ENCODE data around the gene ITPR2. TPM values are rescaled to one million over a fixed set of nuclear protein-coding genes. Genes with fewer than 3 reads are reported as not detected.

ITPR2 gene
- total RNA-seq, 1 donor = 33.4 TPM

DNA sequence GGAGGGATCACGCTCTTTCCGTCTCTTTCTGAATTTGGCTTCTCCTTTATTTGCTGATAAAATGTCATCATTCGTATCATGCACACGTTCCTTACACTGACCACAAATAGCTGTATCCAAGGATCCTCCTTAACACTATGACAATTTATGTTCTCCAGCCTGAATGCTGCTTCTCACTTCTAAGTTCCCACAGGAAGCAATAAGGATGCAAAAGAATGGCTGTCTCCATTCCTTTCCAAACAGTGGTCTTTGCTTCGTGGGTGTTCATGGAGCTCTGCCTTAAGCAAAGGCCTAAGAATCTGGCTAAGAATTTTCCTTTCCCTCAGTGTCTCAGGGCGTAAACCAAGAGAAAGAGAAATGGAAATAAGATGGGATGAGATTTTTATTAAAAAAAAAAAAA lies 200.2 kb downstream of the ITPR2 start:
- Histone ChIP-seq H3K4me3 (ENCODE audit: low read length) (no peak overlapping the region), H3K9me3 (ENCODE audit: low read depth, low read length) (no peaks in the 10 kb centered on the region), H3K4me1 (ENCODE audit: insufficient read depth, low read length) (no peaks in the 10 kb centered on the region), H3K27me3 (ENCODE audit: insufficient read depth, low read length) (no peaks in the 10 kb centered on the region)

DNA sequence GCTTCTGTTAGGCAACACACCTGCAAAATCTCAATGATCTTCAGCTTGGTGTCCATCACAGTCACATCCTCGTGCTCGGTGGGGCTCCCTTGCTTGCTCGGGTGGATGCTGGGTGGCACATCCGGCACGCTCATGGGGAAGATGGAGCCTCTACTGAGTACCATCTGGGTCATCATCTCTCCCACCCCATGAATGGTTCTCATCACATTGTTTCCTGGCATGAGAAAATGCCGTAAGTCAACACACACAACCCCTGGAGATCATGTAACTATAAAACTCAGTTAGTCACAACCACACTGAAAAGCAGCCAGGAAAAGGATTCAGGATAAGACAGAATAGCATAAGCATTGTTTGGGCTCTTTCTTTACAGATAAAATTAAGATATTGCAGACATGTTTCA lies 201.1 kb downstream of the ITPR2 start:
- Histone ChIP-seq H3K27me3 (ENCODE audit: insufficient read depth, low read length) (no peaks in the 10 kb centered on the region), H3K4me1 (ENCODE audit: insufficient read depth, low read length) (no peaks in the 10 kb centered on the region), H3K9me3 (ENCODE audit: low read depth, low read length) (no peaks in the 10 kb centered on the region), H3K4me3 (ENCODE audit: low read length) (no peak overlapping the region)

DNA sequence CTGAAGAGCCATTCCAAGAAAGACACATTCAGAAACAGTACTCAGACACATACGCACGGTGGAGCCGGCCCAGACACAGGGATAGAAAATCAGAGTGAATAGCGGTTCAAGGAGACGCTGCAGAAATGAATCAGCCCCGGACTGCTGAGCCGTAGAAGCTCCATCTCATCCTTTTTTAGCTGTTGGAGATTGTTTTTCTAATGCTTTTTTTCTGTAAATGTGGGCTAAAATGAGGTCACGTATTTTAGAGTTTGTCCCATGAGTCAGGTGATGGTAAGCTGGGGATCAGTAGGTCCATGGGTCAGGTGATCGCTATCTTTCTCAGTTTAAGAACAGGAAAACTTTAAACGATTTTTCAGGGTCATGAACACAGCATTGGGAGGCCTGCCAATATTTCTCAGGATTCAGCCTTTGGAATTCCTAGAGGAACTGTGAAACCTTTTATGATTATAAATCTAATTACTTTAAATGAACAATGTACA lies 202.4 kb downstream of the ITPR2 start:
- Histone ChIP-seq H3K9me3 (ENCODE audit: low read depth, low read length) (no peaks in the 10 kb centered on the region), H3K4me1 (ENCODE audit: insufficient read depth, low read length) (no peaks in the 10 kb centered on the region), H3K4me3 (ENCODE audit: low read length) (no peak overlapping the region), H3K27me3 (ENCODE audit: insufficient read depth, low read length) (no peaks in the 10 kb centered on the region)

DNA sequence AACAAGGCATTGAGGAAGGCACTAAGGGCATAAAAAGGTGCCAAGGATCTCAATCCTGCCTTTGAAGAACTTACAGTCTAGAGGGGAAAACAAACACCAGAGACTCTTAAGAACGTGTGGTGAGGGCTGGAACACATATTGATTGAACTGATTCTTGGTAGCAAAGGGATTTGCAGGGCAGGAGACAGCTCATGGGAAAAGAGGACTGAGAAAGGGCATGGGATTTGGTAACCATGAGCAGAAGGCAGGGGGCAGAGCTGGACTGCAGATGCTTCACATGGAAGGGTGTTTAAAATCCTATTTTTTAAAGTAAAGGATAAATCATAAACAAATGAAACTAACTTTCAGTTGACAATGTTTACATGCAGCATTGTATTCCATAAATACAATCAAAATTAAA lies 203.1 kb downstream of the ITPR2 start:
- no peaks in the 10 kb centered on the region for H3K9me3 ChIP-seq (ENCODE audit: low read depth, low read length)
- H3K4me3 ChIP-seq (ENCODE audit: low read length) = no peak overlapping the region
- H3K4me1 ChIP-seq (ENCODE audit: insufficient read depth, low read length) = no peaks in the 10 kb centered on the region
- no peaks in the 10 kb centered on the region for H3K27me3 ChIP-seq (ENCODE audit: insufficient read depth, low read length)

DNA sequence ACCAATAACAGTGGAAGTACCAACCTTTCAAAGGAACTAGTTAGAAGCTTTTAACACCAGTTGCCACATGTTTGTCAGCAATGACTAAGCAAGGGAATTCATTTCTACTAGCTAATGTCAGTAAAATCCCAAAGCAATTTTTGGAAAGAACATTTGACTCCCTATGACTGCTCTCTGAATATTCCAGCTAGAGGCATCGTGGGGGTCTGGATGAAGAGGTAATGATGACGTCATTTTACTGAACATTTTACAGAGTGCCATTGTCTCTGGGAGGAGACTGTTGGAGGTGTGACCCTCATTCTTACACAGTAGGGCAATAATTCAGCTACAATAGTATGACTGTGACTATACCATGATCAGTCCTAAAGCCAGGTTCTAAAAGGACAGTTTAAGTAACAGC lies 204.8 kb downstream of the ITPR2 start:
- H3K4me1 ChIP-seq (ENCODE audit: insufficient read depth, low read length) = no peaks in the 10 kb centered on the region
- no peak overlapping the region for H3K4me3 ChIP-seq (ENCODE audit: low read length)
- H3K27me3 ChIP-seq (ENCODE audit: insufficient read depth, low read length) = no peaks in the 10 kb centered on the region
- H3K9me3 ChIP-seq (ENCODE audit: low read depth, low read length) = no peaks in the 10 kb centered on the region

DNA sequence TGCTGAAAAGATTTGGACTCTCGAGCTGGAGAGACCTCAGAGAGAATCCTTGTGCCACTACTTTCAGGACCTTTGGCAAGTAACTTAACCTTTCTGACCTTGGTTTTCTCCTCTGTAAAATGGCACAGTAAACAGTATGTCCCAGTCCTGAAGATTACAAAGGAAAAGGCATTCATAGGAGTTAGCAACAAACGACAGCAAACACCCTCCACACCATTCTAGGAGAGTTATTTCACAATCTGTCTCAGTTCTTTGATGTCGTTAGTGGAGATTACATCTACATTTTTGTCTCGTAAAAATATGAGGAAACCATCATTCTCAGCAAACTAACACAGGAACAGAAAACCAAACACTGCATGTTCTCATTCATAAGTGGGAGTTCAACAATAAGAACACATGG lies 205.7 kb downstream of the ITPR2 start:
- no peak overlapping the region for H3K4me3 ChIP-seq (ENCODE audit: low read length)
- H3K4me1 ChIP-seq (ENCODE audit: insufficient read depth, low read length) = no peaks in the 10 kb centered on the region
- no peaks in the 10 kb centered on the region for H3K27me3 ChIP-seq (ENCODE audit: insufficient read depth, low read length)
- H3K9me3 ChIP-seq (ENCODE audit: low read depth, low read length) = no peaks in the 10 kb centered on the region

DNA sequence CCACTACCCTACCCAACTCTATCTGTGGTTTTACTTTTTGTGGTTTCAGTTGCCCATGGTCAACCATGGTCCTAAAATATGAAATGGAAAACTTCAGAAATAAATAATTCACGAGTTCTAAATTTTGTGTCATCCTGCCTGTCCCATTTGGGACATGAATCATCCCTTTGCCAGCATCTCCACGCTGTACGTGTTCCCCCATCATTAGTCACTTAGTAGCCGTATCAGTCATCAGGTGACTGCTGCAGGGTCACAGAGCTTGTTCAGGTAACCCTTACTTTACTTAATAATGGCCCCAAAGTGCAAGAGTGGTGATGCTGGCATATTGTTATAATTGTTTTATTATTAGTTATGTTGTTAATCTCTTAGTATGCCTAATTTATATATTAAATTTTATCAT lies 209.9 kb downstream of the ITPR2 start:
- H3K9me3 ChIP-seq (ENCODE audit: low read depth, low read length) = no peaks in the 10 kb centered on the region
- H3K4me3 ChIP-seq (ENCODE audit: low read length) = no peak overlapping the region
- H3K27me3 ChIP-seq (ENCODE audit: insufficient read depth, low read length) = no peaks in the 10 kb centered on the region
- H3K4me1 ChIP-seq (ENCODE audit: insufficient read depth, low read length) = no peaks in the 10 kb centered on the region

DNA sequence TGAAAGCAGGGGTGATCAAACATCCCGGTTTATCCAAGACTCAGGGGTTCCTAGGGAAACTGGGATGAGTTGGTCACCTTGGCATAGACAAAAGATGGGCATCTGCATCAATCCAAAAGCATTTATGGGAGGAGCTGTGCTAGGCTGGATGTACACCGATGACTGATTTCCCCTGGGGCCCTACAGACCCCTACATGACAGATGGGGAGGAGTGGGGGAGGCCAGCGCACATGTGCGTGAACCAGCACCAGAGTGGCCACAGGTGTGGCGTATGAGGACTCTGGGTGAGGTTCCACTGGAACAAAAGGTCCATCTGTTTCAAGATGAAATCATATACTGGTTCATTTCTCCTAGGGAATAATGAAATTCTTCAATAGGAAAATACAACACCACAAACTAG lies 210.4 kb downstream of the ITPR2 start:
- no peak overlapping the region for H3K4me3 ChIP-seq (ENCODE audit: low read length)
- H3K4me1 ChIP-seq (ENCODE audit: insufficient read depth, low read length) = no peaks in the 10 kb centered on the region
- H3K27me3 ChIP-seq (ENCODE audit: insufficient read depth, low read length) = no peaks in the 10 kb centered on the region
- no peaks in the 10 kb centered on the region for H3K9me3 ChIP-seq (ENCODE audit: low read depth, low read length)

DNA sequence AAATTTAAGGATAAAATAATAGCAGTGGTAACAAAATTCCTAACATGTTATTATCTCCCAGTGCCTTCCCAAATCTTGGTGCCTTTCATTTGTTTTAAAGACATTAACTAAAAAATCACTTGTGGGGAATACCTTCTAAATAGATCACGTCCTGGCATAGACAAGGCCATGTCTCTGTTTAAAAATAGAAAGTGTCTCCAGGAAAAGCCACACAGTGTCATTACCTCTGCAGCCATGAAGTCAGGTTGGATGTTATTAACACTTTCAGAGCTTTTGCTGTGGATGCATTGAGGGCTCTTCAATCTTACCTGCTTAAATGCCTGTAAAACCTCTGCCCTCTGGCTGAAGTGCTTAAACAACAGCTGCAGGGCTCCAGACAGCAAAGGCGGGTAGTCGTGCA lies 211.1 kb downstream of the ITPR2 start:
- Histone ChIP-seq H3K27me3 (ENCODE audit: insufficient read depth, low read length) (no peaks in the 10 kb centered on the region), H3K9me3 (ENCODE audit: low read depth, low read length) (no peaks in the 10 kb centered on the region), H3K4me1 (ENCODE audit: insufficient read depth, low read length) (no peaks in the 10 kb centered on the region), H3K4me3 (ENCODE audit: low read length) (no peak overlapping the region)

DNA sequence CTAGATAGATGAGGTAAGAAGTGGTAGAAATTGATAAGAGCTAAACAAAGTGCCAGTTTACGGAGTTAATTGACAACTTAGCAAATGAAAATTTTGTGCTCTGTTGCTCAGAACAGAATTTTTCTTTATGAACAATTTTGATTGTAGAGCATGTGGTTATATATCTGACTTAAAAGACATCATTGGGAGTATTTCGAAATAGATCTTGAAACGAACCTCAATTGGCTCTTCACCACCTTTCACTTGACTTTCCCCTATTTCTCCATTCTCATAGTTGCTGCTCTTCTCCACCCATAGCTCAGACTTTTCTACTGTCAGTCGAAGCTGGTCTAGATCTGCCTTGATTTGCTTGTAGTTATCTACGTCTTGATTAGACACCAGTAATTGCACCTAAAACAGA lies 212.1 kb downstream of the ITPR2 start:
- Histone ChIP-seq H3K4me3 (ENCODE audit: low read length) (no peak overlapping the region), H3K27me3 (ENCODE audit: insufficient read depth, low read length) (no peaks in the 10 kb centered on the region), H3K4me1 (ENCODE audit: insufficient read depth, low read length) (no peaks in the 10 kb centered on the region), H3K9me3 (ENCODE audit: low read depth, low read length) (no peaks in the 10 kb centered on the region)

DNA sequence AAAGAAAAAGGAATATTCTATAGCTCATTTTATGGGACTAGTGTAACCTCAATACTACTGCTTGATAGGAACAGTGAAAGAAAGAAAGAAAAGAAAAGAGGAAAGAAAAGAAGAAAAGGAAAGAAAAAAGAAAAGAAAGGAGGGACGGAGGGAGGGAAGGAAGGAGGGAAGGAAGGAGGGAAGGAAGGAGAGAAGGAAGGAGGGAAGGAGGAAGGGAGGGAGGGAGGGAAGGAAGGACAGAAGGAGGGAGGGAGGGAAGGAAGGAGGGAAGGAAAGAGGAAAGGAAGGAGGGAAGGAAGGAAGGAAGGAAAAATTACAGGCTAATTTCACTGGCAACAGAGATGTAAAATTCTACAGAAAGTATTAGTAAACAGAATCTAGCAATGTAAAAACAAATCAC lies 215.5 kb downstream of the ITPR2 start:
- H3K4me1 ChIP-seq (ENCODE audit: insufficient read depth, low read length) = no peaks in the 10 kb centered on the region
- no peaks in the 10 kb centered on the region for H3K9me3 ChIP-seq (ENCODE audit: low read depth, low read length)
- no peak overlapping the region for H3K4me3 ChIP-seq (ENCODE audit: low read length)
- no peaks in the 10 kb centered on the region for H3K27me3 ChIP-seq (ENCODE audit: insufficient read depth, low read length)

DNA sequence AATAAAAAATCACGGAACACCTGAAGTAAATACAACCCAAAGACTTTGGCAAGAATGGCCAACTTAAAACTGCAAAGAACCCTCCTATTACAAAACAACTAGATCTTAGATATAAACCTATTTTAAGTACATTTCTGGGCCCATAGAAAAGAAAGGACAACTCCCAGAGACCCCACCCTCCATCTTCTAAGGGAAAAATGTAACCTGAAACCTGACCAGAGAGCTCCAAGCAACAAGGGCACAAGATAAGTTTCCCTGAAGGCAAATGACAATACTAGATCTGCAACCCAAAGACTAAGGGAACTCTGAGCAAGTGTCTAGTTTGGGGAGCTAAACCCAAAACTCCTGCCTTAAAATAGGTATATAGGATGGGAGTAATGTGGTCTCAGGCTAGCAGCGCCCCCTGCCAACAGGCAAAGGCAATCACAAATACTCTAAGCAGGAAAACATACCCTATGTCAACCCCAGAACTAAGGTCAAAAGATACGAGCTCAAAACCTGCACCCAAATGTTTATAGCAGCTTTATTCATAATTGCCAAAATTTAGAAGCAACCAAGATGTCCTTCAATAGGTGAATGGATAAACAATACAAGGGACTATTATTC lies 218.9 kb downstream of the ITPR2 start:
- Histone ChIP-seq H3K4me1 (ENCODE audit: insufficient read depth, low read length) (no peaks in the 10 kb centered on the region), H3K27me3 (ENCODE audit: insufficient read depth, low read length) (no peaks in the 10 kb centered on the region), H3K4me3 (ENCODE audit: low read length) (no peak overlapping the region), H3K9me3 (ENCODE audit: low read depth, low read length) (no peaks in the 10 kb centered on the region)

DNA sequence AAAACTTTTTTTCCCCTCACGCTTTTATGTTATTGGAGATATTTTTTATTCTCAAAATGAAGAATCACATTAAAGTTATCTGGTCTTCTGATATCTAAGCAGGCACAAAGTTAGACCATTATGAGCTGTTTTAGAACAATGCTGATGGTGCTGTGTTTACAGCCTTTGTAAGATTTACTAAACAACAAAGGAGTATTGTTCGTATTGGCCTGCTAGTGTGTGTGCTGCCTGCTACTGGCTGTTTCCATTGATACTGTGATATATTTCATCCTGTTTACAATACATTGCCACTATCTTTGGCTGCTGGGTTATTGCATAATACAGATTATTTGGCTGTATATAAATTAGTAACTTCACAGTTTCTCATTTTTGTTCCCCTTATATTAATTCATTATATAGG lies 220.8 kb downstream of the ITPR2 start:
- no peaks in the 10 kb centered on the region for H3K4me1 ChIP-seq (ENCODE audit: insufficient read depth, low read length)
- no peak overlapping the region for H3K4me3 ChIP-seq (ENCODE audit: low read length)
- H3K27me3 ChIP-seq (ENCODE audit: insufficient read depth, low read length) = no peaks in the 10 kb centered on the region
- H3K9me3 ChIP-seq (ENCODE audit: low read depth, low read length) = no peaks in the 10 kb centered on the region

DNA sequence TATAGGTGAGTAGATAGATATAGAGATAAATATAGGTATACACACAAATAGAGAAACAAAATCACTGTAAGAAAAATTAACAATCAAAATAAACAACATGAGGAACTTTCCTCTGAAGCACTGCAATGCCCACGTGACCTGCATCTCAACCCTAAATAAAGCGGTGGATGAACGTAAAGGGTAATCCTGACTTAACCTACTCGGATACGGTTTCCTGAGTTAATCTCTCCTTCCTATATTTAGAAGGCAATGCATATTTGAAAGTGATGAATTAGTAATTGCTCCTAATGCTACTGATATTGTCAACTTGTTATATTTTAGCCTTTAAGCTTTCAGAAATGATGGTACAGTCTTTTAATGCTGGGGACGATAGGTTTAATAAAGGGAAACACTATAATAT lies 221.4 kb downstream of the ITPR2 start:
- Histone ChIP-seq H3K4me1 (ENCODE audit: insufficient read depth, low read length) (no peaks in the 10 kb centered on the region), H3K9me3 (ENCODE audit: low read depth, low read length) (no peaks in the 10 kb centered on the region), H3K4me3 (ENCODE audit: low read length) (no peak overlapping the region), H3K27me3 (ENCODE audit: insufficient read depth, low read length) (no peaks in the 10 kb centered on the region)

DNA sequence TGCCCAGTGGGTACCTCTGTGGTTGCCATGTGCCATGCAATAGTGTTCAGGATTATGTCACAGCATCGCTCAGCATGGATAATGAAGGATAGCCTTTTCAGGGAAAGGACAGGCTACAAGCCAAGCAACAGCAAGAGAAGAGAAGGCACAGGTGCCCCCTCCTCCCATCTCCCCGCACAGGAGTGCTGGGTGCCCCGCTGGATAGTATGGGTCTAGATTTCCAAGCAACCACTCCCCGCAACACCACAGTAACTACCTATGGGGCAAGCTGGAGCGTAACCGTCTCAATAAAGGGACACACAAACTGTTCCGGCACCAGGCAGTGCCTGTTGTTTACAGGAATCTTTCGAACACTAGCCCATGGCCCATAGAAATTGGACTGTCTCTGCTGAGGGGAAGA lies 222.2 kb downstream of the ITPR2 start:
- no peaks in the 10 kb centered on the region for H3K4me1 ChIP-seq (ENCODE audit: insufficient read depth, low read length)
- no peak overlapping the region for H3K4me3 ChIP-seq (ENCODE audit: low read length)
- H3K9me3 ChIP-seq (ENCODE audit: low read depth, low read length) = no peaks in the 10 kb centered on the region
- no peaks in the 10 kb centered on the region for H3K27me3 ChIP-seq (ENCODE audit: insufficient read depth, low read length)

DNA sequence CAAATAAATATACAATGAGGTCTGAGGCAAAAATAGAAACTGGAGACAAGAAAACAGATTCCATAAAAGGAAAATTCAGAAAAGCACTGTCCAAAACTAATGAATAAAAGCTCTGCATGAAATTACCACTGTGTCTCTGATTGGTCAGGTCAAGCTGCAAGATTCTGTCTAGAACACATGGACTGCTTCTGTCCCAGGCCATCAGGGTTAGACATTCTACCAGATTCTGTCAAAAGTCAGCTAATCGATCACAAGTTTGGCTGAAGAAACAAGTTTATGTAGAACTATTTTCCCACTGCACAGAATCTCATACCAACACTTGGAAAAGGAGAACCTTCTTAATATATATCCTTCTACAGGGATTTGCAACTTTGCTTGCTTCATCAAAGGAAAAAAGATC lies 223.0 kb downstream of the ITPR2 start:
- H3K4me1 ChIP-seq (ENCODE audit: insufficient read depth, low read length) = no peaks in the 10 kb centered on the region
- no peaks in the 10 kb centered on the region for H3K9me3 ChIP-seq (ENCODE audit: low read depth, low read length)

More for the DNA sequence above, 223.0 kb downstream of the ITPR2 start:
- Histone ChIP-seq H3K4me3 (ENCODE audit: low read length) (no peak overlapping the region), H3K27me3 (ENCODE audit: insufficient read depth, low read length) (no peaks in the 10 kb centered on the region)
